ENCODE results near the gene ZNF850.

- no peak for TF ChIP-seq REST (IDR thresholded peaks at IDR 0.05; ENCODE audit: low read depth)
- TF ChIP-seq, protein P1, sequence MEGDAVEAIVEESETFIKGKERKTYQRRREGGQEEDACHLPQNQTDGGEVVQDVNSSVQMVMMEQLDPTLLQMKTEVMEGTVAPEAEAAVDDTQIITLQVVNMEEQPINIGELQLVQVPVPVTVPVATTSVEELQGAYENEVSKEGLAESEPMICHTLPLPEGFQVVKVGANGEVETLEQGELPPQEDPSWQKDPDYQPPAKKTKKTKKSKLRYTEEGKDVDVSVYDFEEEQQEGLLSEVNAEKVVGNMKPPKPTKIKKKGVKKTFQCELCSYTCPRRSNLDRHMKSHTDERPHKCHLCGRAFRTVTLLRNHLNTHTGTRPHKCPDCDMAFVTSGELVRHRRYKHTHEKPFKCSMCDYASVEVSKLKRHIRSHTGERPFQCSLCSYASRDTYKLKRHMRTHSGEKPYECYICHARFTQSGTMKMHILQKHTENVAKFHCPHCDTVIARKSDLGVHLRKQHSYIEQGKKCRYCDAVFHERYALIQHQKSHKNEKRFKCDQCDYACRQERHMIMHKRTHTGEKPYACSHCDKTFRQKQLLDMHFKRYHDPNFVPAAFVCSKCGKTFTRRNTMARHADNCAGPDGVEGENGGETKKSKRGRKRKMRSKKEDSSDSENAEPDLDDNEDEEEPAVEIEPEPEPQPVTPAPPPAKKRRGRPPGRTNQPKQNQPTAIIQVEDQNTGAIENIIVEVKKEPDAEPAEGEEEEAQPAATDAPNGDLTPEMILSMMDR (IDR thresholded peaks at IDR 0.05 in 2 of 3, conservative IDR thresholded peaks at IDR 0.05 in 1 of 3; ENCODE audit: borderline replicate concordance in 1 of 3, insufficient read depth in 1 of 3, low read depth in 2 of 3, low read length in 2 of 3): no peak
Measured at GRCh38 chr19:36819130-36819630, 46.6 kb upstream of the ZNF850 start.

Measured in HCT116 (cell line).